Right lobe of liver (tissue), 6 donors: ENCODE data around the gene GABPB2. TPM values are rescaled to one million over a fixed set of nuclear protein-coding genes. Genes with fewer than 3 reads are reported as not detected.

Experiments
- ATAC-seq, 4 donors: fragments of 200-7000 bp; cut with Tn5 transposase; one replicate each; pipeline ENCODE4 v1.9.1; 2020; ENCODE audit warnings: mild to moderate bottlenecking in 4 of 4, moderate library complexity in 4 of 4
- DNase-seq, 3 donors: peaks; one replicate each; pipeline ENCODE4 v3.0.0-alpha.2; 2020
- H3K27ac ChIP-seq, 3 donors: fragments of 200-600 bp; one replicate each; pipeline ENCODE4 v1.8.0; 2022
- H3K27me3 ChIP-seq, 2 donors: fragments of 200-600 bp; one replicate each; pipeline ENCODE4 v1.8.0; 2022
- H3K36me3 ChIP-seq, 4 donors: fragments of 200-600 bp; sonication (generic) in 1 of 4; one replicate each; pipeline versions ENCODE4 v1.5.1 to v1.8.0; 2017 to 2022; ENCODE audit warnings: control low read depth in 1 of 4
- H3K4me1 ChIP-seq, 4 donors: fragments of 200-600 bp; sonication (generic) in 1 of 4; one replicate each; pipeline versions ENCODE4 v1.5.1 to v1.8.0; 2017 to 2022; ENCODE audit warnings: control low read depth in 1 of 4
- H3K4me3 ChIP-seq, 3 donors: fragments of 200-600 bp; one replicate each; pipeline ENCODE4 v1.8.0; 2022
- H3K9me3 ChIP-seq, 4 donors: fragments of 200-600 bp; sonication (generic) in 1 of 4; one replicate each; pipeline versions ENCODE4 v1.5.1 to v1.8.0; 2017 to 2022; ENCODE audit warnings: control low read depth in 1 of 4
- POLR2A ChIP-seq: fragments of 450-650 bp; IDR thresholded peaks from one replicate; pipeline ENCODE4 v1.6.1; 2017; ENCODE audit warnings: antibody characterized with exemption, mild to moderate bottlenecking
- WGBS: methylation state at CpG from one replicate; pipeline ENCODE4 v1.1.6; 2018; ENCODE audit warnings: low coverage, low lambda C conversion rate; ENCODE audit not compliant: insufficient coverage; ENCODE audit errors: missing lambda C conversion rate; 5-methylcytosine and 5-hydroxymethylcytosine counted together
- intact Hi-C, 2 donors: fragments of 100-400 bp; cut with DNase I; formaldehyde crosslinking; loops; one replicate each; pipeline versions ENCODE4 v1.11.2 to v1.14.1; 2022
- total RNA-seq, 6 experiments: library from RNA; depleted of rRNA in 2 of 6; stranded (reverse); fragments of >200 nt in 2 of 6; fragmentation: NEBNext Ultra II Directional in 3 of 6; extraction: Animal tissue kit (Norgen Biotek cat#: 25700) in 3 of 6; gene quantifications; one replicate each; pipeline versions ENCODE4 v1.1.0 to v1.2.4, GENCODE V29; 2016 to 2023
- TF ChIP-seq, protein P1 (sequence below), 4 donors: fragments of 200-600 bp in 3 of 4; fragments of 450-650 bp in 1 of 4; IDR thresholded peaks; one replicate each; pipeline versions ENCODE4 v1.5.1 to v1.8.0; 2016 to 2022; ENCODE audit warnings: antibody characterized with exemption in 4 of 4, mild to moderate bottlenecking in 2 of 4
- donor health status: DM: no; HTN: yes; CAD: no.
- donor health status: DM: no; HTN: no; CAD: no.
- donor health status: DM: no; HTN: no; CAD: no.
- donor health status: DM: no; HTN: yes; CAD: no.
- donor health status: DM: no; HTN: yes; CAD: no.

Gene GABPB2
- total RNA-seq, 6 experiments from 2014 or later = 2.0 to 6.5 (median 5.0) TPM

DNA sequence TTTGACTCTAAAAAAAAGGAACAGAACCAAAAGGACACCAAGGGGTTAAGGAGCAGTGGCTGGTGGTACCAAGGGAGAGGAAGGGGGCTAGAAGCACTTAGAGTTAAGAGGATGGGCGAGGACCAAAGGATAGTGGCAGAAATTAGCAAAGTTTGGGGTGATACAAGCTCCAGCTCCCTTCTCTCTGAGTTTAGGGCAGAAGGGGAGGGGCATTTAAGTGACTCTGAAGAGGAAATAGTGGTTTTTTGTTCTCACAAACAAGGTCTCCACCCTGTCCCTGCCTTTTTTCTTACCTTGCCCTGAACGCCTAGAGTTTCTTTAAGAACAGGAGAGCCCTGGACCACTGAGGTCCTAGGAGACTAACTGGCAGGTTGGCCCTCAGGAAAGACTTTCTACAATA is 14.4 kb upstream of the GABPB2 start:
- Histone ChIP-seq H3K9me3 (no peaks in the 10 kb centered on the region), H3K4me1 (peaks cover 0 to 18% (median 4%) of the 10 kb centered on the region in 4 donors), H3K36me3 (peaks cover 6 to 46% (median 22%) of the 10 kb centered on the region in 4 donors), H3K27me3 (no peaks in the 10 kb centered on the region), H3K4me3 (no peak overlapping the region), H3K27ac (peak overlapping the region in 2 of 3 donors; percentile 43 to 47)
- ATAC-seq (no peak), DNase-seq (no peak)
- intact Hi-C loops = no loop called here
- WGBS = 30% methylated on average over 2 of the region's 2 CpGs
- TF ChIP-seq, protein P1, sequence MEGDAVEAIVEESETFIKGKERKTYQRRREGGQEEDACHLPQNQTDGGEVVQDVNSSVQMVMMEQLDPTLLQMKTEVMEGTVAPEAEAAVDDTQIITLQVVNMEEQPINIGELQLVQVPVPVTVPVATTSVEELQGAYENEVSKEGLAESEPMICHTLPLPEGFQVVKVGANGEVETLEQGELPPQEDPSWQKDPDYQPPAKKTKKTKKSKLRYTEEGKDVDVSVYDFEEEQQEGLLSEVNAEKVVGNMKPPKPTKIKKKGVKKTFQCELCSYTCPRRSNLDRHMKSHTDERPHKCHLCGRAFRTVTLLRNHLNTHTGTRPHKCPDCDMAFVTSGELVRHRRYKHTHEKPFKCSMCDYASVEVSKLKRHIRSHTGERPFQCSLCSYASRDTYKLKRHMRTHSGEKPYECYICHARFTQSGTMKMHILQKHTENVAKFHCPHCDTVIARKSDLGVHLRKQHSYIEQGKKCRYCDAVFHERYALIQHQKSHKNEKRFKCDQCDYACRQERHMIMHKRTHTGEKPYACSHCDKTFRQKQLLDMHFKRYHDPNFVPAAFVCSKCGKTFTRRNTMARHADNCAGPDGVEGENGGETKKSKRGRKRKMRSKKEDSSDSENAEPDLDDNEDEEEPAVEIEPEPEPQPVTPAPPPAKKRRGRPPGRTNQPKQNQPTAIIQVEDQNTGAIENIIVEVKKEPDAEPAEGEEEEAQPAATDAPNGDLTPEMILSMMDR (IDR thresholded peaks at IDR 0.05) = no peak
- TF ChIP-seq POLR2A = no peak

DNA sequence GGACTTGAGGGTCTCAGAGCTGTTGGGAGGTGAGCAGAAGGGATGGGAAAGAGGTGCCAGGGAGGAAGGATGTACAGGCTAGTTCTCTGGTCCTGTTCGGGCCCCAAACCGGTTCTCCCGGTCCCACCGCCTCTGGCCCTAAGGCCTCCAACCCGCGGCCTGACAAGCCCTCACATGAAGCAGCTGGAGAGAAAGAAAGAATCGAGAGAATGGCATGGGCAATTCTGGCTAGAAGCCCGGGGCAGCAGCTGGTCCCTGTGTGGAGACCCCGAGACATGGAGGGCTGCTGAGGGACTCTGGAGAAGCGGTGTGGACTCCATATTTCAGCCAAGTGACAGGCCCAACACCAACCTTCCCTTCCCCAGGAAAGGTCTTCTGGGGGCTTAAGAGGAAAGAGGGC is 11.9 kb upstream of the GABPB2 start:
- Histone ChIP-seq H3K27me3 (no peaks in the 10 kb centered on the region), H3K36me3 (peaks cover 4 to 22% (median 13%) of the 10 kb centered on the region in 4 donors), H3K4me1 (peaks cover 0 to 18% (median 4%) of the 10 kb centered on the region in 4 donors), H3K4me3 (peak overlapping the region; percentile 78 to 95 (median 92)), H3K9me3 (no peaks in the 10 kb centered on the region), H3K27ac (peak overlapping the region; percentile 73 to 93 (median 87))
- DNase-seq (peak in 1 of 3 donors; percentile 35), ATAC-seq (peak in 1 of 4 donors; percentile 2)
- TF ChIP-seq, protein P1 (IDR thresholded peaks at IDR 0.05) = no peak
- no peak for TF ChIP-seq POLR2A
- intact Hi-C loops = no loop called here
- 0% methylated on average over 5 of the region's 10 CpGs for WGBS

DNA sequence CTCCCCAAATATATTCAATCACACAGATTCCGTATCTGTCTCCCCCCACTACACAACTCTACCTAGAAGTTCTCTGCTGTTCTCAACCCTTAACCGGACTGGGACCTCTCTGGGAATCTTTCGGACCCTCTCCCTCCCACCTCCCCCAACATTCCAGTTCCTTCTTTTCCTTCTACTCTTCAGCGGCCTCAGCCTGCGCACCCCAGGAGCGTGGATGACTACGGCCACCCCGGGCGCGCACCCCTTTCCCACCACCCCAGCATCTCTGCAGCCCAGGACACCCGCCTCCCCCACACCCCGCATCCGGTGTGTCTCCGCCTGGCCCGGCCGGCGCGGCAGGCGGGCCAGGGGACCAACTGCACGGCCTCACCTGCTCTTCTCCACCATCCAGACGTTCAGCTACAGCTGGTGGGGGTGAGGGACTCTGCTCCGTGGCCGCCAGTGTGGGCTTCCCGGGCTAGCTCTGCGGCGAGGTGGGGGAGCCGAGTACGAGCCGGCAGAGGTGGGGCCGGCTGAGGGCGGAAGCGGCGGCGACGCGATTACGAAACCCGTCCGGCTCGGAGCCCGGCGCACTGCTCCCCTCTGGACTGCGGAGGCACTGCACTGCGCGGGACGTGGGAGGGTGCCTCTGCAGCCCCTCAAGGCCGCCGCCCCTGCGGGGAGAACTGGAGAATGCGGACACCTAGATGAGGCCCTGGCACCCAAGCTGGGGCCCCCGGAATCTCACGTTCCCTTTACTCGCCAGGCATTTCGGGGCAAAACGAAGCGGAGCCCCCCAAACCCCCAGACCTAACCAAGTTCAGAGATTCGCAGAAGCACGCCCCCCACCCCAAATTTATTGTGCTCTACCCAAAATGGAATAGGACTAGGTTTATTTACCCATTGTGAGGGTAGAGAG is 11.2 kb upstream of the GABPB2 start, which contains the start of gene CDC42SE1:
Gene CDC42SE1 (minus strand): TSS at position 514 of the 898 bp plus-strand sequence. CDS start 3,892 bp downstream, outside the sequence.
- TF ChIP-seq, protein P1 (IDR thresholded peaks at IDR 0.05) = peak; percentile 78 to 87 (median 84)
- TF ChIP-seq POLR2A = peak; percentile 93
- H3K27me3 ChIP-seq = no peaks in the 10 kb centered on the region
- DNase-seq = peak; percentile 83 to 89 (median 88)
- peak within 1 kb of the TSS; percentile 78 to 95 (median 92) for H3K4me3 ChIP-seq
- peaks cover 0 to 18% (median 4%) of the 10 kb centered on the region in 4 donors for H3K4me1 ChIP-seq
- 1% methylated on average over 15 of the region's 58 CpGs for WGBS
- peak within 1 kb of the TSS; percentile 73 to 93 (median 87) for H3K27ac ChIP-seq
- H3K36me3 ChIP-seq = peaks cover 1 to 15% (median 6%) of the 10 kb centered on the region in 4 donors
- peak; percentile 86 to 94 (median 92) for ATAC-seq
- no peaks in the 10 kb centered on the region for H3K9me3 ChIP-seq
- intact Hi-C loops = no loop called here

DNA sequence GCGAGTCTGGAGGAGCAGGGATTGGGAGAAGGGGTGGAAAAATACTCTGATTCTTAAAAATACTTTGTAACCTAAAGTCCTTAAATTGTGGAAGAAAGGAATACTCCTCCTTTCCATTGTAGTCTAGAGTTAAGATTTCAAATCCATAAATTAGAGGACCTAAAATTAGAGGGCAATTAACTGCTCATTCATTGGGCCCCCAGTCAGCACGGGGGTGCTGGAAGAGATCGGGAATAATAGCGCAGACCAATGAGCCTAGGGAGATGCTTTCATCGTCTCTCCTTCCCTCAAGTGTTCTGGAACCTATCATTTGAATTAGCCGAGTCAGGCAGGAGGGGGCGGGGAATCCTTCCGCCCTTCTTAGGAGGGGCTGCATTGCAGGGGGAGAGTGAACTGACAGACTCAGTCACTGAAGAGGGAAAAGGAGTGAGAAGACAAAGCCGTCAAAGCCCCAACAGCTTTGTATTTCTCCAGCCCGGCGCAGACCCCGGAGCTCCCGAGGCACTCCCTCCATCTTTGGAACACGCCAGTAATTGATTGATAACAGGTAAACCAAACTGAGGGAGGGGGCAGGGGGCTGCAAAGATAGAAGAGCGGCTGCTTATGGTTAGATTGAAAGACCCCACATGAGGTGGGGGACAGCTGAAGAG is 10.4 kb upstream of the GABPB2 start, which contains the start of gene MLLT11:
Gene MLLT11 (plus strand): TSS at position 391 of the 650 bp plus-strand sequence. CDS start 6,828 bp downstream, outside the sequence.
- 16% methylated on average over 15 of the region's 15 CpGs for WGBS
- intact Hi-C loops = no loop called here
- DNase-seq (peak in 1 of 3 donors; percentile 32), ATAC-seq (peak; percentile 30 to 46 (median 39))
- no peaks in the 10 kb centered on the region for H3K27me3 ChIP-seq
- H3K4me1 ChIP-seq = peaks cover 0 to 23% (median 7%) of the 10 kb centered on the region in 4 donors
- TF ChIP-seq POLR2A = no peak
- TF ChIP-seq, protein P1 (IDR thresholded peaks at IDR 0.05) = no peak
- no peaks in the 10 kb centered on the region for H3K9me3 ChIP-seq
- H3K36me3 ChIP-seq = peaks cover 0 to 8% (median 3%) of the 10 kb centered on the region in 4 donors
- H3K27ac ChIP-seq = peak within 1 kb of the TSS; percentile 73 to 93 (median 87)
- peak within 1 kb of the TSS; percentile 78 to 95 (median 92) for H3K4me3 ChIP-seq
